Astrocyte of the spinal cord (primary cell): ENCODE results near the gene CD2BP2.

Source experiments
- DNase-seq: peaks from one replicate; pipeline ENCODE4 v3.0.0; 2011; ENCODE audit warnings: low read depth, low spot score
- H3K4me3 ChIP-seq: 2 replicates; pipeline ENCODE4 v1.5.1; 2011; ENCODE audit warnings: low read depth, mild to moderate bottlenecking, low read length, moderate library complexity
- CTCF ChIP-seq: IDR thresholded peaks from 2 replicates; pipeline ENCODE4 v1.5.1; 2012; ENCODE audit warnings: low read depth, mild to moderate bottlenecking, low read length, inconsistent platforms
- in situ Hi-C: cut with HindIII; loops from 2 replicates; pipeline ENCODE4 v1.10.0; 2017; ENCODE audit warnings: low sequenced_read_pairs

Gene CD2BP2

DNA sequence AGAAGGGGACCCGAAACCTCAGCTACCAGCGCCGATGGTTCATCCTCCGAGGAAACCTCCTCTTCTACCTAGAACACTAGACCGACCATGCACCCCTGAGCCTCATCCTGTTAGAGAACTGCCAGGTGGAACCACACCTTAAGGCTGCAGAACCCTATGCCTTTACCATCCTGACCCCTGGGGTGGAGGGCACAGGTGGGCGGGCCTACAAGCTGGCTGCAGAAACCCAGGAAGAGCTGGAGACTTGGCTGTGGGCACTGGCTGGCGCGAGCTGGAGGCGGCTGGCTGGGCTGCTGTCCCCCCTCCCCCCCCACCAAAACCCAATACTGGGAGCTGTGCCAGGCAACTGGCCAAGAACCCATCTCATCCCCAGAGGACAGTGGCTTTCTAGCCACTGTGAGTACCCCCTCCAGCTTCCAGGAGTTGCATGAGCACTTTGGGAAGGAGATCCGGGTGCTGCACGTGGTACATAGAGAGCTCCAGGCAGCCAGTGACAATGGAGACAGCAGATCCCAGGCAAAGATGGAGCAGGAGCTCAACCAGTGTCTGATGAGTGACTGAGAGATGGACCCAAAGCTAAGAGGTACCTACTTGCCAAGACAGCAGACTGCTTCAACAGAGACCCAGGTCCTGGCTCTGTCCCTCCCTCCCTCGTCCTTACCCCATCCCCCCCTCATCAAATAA is 1.4 kb upstream of the CD2BP2 start:
- in situ Hi-C loops = no loop called here
- no peak for DNase-seq
- TF ChIP-seq CTCF = no peak
- no peak overlapping the region for H3K4me3 ChIP-seq

DNA sequence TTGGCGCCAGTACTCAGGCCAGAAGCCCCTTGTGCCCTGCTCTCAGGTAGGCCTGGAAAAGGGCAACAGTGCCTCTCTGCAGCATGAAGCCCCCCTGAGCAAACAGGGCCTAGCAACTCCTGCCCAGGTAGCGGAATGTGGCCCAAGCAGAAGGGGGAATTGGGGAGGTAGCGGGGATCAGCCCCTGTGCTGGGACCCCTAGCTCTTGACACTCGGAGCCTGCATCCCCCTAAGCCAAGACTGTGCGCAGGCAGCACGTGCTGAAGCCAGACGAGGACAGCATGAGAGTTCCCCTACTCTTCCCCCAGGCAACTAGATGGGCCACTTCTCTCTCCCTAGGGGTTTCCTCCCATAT is 823 bp upstream of the CD2BP2 start:
- no peak for TF ChIP-seq CTCF
- H3K4me3 ChIP-seq = peak overlapping the region; percentile 95
- no peak for DNase-seq
- in situ Hi-C loops = no loop called here

DNA sequence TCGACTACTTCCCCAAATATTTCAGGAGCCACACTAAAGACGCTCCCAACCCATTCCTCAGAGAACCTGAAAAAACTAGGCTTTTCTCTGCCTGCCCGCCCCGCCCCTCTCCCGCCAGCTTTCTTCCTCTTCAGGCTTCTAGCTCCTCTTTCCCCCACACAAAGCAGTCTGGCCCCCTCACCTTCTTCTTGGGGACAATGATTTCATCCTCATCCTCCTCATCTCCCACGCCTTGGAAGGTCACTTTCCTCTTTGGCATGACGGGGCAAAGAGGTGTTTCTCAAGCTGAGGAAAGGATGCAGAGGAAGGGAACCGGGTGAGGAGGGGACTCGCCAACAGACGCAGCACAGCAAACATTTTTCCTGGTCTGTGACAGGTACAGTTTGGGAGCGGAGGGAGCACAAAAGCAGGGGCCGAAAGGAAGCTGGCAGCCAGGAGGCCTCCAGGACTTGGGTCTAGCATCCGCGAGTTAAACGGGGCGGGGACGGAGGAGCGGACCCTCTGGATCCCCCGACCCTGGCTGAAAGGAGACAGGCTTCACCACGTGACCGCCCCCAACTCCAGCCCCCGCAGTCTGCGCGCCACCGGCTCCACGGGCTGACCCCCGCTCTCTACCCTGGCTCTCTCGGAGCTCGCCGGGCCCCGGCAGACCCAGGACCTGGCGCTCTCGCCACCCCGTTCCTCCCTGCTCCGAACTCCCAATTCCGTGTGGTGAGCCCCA is 525 bp downstream of the CD2BP2 start:
- H3K4me3 ChIP-seq = peak overlapping the region; percentile 95
- in situ Hi-C loops = no loop called here
- DNase-seq = no peak
- TF ChIP-seq CTCF = no peak

DNA sequence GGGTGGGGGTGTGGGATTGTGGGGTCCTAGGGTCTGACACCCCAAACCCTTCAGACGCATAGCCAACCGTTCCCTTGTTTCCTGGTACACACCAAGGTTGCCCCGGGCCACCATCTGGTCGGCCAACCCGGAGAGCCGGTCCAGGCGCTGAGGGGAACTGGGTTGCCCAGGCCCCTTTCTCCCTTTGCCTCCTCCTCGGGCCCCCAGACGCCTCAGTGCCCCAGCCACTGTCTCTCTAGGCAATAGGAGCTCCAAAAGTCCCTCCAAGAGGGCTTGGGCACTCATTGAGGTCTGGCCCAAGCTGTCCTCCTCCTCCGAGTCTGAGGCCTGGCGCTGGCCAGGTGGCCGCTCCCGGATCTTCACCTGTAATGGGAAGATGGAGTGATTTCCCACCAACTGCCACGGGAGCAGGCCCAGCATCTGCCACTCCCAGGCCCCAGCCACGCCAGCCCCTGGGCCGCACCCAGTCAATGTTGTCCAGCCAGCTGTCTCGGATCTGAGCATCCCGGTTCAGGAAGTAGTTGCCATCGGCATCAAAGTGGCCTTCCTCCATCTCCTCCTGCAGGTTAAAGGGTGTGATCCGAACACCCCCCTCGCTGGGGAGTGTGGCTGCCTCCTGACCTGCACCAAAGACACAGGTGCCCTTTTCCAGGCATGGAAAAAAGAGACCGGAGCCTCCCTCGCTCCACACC is 1.5 kb downstream of the CD2BP2 start:
- H3K4me3 ChIP-seq = no peak overlapping the region
- in situ Hi-C loops = no loop called here
- no peak for DNase-seq
- no peak for TF ChIP-seq CTCF

DNA sequence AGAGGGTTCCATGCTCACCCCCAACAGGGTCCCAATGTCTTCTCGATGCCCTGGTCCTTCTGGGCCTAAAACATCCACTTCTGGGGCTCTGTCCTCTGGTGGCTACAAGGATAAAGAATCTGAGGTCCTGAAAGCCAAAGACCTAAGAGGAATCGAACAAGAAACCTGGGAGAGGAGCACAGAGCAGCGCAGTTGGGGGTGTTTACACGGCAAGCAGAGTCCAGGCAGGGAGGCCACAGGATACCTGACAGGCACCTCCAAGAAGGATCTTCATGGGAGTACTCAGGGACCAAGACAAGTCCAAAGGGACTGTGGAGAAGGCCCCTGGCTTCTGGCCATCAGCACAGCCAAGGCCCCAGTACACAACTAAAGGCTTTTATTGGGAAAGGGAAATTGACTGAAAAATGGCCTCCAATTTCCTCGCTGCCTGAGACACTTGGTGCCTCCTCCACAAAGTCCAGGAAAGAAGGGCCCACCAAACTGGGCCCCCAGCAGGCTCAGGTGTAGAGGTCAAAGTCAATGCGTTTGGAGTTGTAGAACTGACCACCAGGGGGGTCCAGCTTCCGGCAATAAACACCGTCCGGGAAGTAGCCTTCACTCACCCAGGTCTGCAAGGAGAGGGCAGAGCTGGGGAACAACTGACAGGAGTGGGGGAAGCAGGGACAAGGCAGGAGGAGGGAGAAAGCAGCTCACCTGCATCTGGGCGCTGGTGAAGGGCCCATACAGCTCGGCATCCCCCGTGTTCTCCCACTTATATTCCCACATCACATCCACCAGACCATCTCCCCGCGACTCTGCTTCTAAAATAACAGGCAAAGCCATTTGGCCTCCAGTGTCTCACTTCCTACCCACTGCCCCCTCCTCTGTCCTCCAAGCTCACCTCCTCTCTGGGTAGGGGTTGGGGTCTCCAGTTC is 2.4 kb downstream of the CD2BP2 start:
- peak; percentile 27 for TF ChIP-seq CTCF
- no peak overlapping the region for H3K4me3 ChIP-seq
- no peak for DNase-seq
- in situ Hi-C loops = no loop called here

- in situ Hi-C loops = no loop called here
- DNase-seq = peak; percentile 93
- no peak overlapping the region for H3K4me3 ChIP-seq
- no peak for TF ChIP-seq CTCF
Measured at GRCh38 chr16:30351586-30352419, 3.3 kb downstream of the CD2BP2 start.
